K562 (cell line): ENCODE measurements around the gene RABGAP1L.

Experiments used
- ZFP1 ChIP-seq: fragments of 450-650 bp; formaldehyde crosslinking; IDR thresholded peaks from 2 replicates; pipeline ENCODE4 v1.4.0; 2020; ENCODE audit warnings: mild to moderate bottlenecking, mixed read lengths
- TF ChIP-seq, protein P1 (sequence below): fragments of 450-650 bp; IDR thresholded peaks from 2 replicates; pipeline ENCODE4 v1.6.1; 2016; ENCODE audit warnings: antibody characterized with exemption

DNA sequence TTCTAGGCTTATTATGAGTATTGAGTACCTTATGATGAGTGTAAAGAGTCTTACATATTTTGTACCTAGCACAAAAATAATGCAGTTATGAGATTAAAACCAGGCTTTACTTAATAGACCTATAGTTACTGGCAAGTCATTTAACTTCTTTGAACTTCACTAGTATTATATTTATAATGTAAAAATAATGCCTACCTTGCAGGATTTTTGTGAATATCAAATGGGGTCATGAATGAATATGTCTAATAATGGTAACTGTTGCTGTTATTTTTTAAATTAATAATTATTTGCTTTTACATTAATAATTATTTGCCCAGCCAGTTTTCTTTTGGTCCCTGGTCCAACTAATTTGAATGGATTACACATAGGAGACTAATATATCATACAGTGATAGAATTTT, 530.9 kb downstream of the RABGAP1L start:
- TF ChIP-seq ZFP1 (CRISPR knock-in tag) = no peak
- TF ChIP-seq, protein P1, sequence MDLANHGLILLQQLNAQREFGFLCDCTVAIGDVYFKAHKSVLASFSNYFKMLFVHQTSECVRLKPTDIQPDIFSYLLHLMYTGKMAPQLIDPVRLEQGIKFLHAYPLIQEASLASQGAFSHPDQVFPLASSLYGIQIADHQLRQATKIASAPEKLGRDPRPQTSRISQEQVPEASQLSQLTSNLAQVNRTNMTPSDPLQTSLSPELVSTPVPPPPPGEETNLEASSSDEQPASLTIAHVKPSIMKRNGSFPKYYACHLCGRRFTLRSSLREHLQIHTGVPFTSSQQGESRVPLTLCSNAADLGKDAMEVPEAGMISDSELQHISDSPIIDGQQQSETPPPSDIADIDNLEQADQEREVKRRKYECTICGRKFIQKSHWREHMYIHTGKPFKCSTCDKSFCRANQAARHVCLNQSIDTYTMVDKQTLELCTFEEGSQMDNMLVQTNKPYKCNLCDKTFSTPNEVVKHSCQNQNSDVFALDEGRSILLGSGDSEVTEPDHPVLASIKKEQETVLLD = no peak
